ENCODE data around the gene TRIM44. TPM values are rescaled to one million over a fixed set of nuclear protein-coding genes. Genes with fewer than 3 reads are reported as not detected.
A peak's percentile ranks its signal among the peaks of the same experiment; 100 is the strongest.

Gene TRIM44
- polyA plus RNA-seq (2013, experiment 1 of 2) = 16.0 TPM
- polyA plus RNA-seq (2013, experiment 2 of 2) = 28.7 TPM

DNA sequence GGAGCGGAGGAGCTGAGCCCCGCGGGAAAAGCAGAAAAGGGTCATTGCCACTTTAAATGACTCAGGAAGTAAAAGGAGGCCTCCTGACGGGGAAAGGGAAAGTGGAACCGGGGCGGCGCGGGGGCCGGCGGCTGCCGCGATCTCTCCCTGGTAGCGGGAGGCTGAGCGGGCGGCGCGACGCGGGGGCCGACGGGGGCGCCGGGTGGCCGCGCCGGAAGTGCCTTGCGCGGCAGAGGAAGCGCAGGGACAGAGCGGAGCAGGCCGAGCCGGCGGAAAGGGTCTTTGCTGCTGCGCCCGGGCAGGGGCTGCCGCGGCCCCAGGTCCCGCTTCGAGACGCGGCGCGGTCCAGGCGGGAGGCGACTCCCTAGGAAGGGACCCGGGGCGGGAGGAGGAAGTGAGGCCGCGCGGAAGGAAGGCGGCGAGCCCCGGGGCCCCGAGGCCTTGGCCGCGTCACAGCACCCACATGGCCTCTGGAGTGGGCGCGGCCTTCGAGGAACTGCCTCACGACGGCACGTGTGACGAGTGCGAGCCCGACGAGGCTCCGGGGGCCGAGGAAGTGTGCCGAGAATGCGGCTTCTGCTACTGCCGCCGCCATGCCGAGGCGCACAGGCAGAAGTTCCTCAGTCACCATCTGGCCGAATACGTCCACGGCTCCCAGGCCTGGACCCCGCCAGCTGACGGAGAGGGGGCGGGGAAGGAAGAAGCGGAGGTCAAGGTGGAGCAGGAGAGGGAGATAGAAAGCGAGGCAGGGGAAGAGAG is at the start of gene TRIM44:
TSS of gene TRIM44 (plus strand) at position 127 of the 759 bp plus-strand sequence. CDS start at position 464, 337 bp downstream.
- WGBS = 3% methylated on average over 82 of the region's 82 CpGs
- H3K27me3 ChIP-seq (ENCODE audit: insufficient read depth, low read length) = peaks cover 42% of the 10 kb centered on the region
- H3K9ac ChIP-seq (ENCODE audit: low read depth, low read length) = peak within 1 kb of the TSS; percentile 78
- peak within 1 kb of the TSS; percentile 69; the same call in 1 of the 2 replicates for H3K27ac ChIP-seq (ENCODE audit: low read depth, low read length)
- H3K4me1 ChIP-seq (ENCODE audit: insufficient read depth, low read length) = no peaks in the 10 kb centered on the region
- peaks cover 33% of the 10 kb centered on the region for H3K9me3 ChIP-seq (ENCODE audit: insufficient read depth, low read depth, low read length)
- H3K4me3 ChIP-seq (ENCODE audit: low read length) = peak within 1 kb of the TSS; percentile 63
- peaks cover 8% of the 10 kb centered on the region; the same call in 1 of the 2 replicates for H3K36me3 ChIP-seq (ENCODE audit: insufficient read depth, low read length)

GRCh38 chr11:35614939-35615569 is 47.5 kb upstream of the TRIM44 start:
- Histone ChIP-seq H3K9ac (ENCODE audit: low read depth, low read length) (no peak overlapping the region), H3K4me1 (ENCODE audit: insufficient read depth, low read length) (peaks cover 26% of the 10 kb centered on the region; the same call in 1 of the 2 replicates), H3K4me3 (ENCODE audit: low read length) (no peak overlapping the region), H3K27me3 (ENCODE audit: insufficient read depth, low read length) (peaks cover 22% of the 10 kb centered on the region), H3K27ac (ENCODE audit: low read depth, low read length) (no peak overlapping the region), H3K36me3 (ENCODE audit: insufficient read depth, low read length) (no peaks in the 10 kb centered on the region), H3K9me3 (ENCODE audit: insufficient read depth, low read depth, low read length) (no peaks in the 10 kb centered on the region)
- 96% methylated on average over 1 of the region's 1 CpG for WGBS

DNA sequence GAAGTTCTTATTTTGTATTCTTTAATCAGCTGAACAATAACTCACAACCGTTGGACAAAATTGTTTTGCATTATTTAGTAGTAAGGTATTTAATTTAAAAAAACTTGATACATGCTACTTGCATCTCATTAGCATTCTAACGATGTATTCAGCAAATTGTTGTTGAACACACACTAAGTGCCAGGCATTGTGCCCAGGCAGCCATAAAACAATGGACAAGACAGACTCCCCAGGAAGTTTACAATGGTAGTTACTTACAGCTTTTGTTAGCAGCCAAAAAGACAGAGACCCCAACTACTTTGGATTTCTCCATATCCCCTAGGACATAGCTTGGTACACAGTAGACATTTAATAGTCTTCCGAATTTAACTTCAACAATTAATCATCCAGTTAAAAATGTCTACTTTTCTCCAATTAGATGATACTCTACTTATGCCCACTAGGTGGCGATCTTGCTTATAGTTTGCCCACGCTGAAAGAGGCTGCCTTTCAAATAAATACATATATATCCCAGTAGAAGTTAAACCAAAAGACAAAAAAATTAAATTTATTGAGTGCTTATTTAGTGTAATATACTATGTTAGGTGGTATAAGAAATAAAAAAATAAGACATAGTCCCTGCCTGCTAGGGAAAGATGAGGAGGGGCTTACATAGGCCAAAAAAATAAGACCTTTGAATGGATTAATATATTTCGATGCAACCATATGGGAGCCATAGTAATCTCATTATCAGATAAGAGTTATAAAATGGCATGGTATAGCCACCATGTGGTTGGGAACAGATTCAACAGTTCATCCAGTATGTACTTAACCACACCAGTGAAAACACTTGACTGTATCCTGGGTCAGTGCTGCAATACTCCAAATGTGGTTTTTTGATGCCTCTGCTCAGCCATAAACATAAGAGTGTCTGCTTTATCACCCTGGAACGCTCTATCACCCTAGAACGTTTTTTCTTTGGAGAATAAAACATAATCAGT is 46.4 kb upstream of the TRIM44 start:
- H3K9ac ChIP-seq (ENCODE audit: low read depth, low read length) = no peak overlapping the region
- no peaks in the 10 kb centered on the region for H3K9me3 ChIP-seq (ENCODE audit: insufficient read depth, low read depth, low read length)
- H3K27me3 ChIP-seq (ENCODE audit: insufficient read depth, low read length) = peaks cover 34% of the 10 kb centered on the region
- 37% methylated on average over 7 of the region's 8 CpGs for WGBS
- H3K36me3 ChIP-seq (ENCODE audit: insufficient read depth, low read length) = peaks cover 5% of the 10 kb centered on the region; the same call in 1 of the 2 replicates
- peaks cover 34% of the 10 kb centered on the region for H3K4me1 ChIP-seq (ENCODE audit: insufficient read depth, low read length)
- H3K27ac ChIP-seq (ENCODE audit: low read depth, low read length) = no peak overlapping the region
- no peak overlapping the region for H3K4me3 ChIP-seq (ENCODE audit: low read length)

- WGBS = 49% methylated on average over 7 of the region's 7 CpGs
- H3K27ac ChIP-seq (ENCODE audit: low read depth, low read length) = no peak overlapping the region
- peak overlapping the region; percentile 71 for H3K4me3 ChIP-seq (ENCODE audit: low read length)
Observed at GRCh38 chr11:35617316-35617686, 45.3 kb upstream of the TRIM44 start.

GRCh38 chr11:35617687-35618496 is 44.7 kb upstream of the TRIM44 start, which contains the start of gene FJX1:
FJX1 (plus strand) TSS chr11:35618460; CDS start chr11:35618637, 177 bp downstream.
- whole genome bisulfite sequencing = under 1% methylated on average over 50 of the region's 57 CpGs
- Histone ChIP-seq H3K27ac (ENCODE audit: low read depth, low read length) (peak within 1 kb of the TSS; percentile 67), H3K36me3 (ENCODE audit: insufficient read depth, low read length) (peaks cover 8% of the 10 kb centered on the region; the same call in 1 of the 2 replicates), H3K9ac (ENCODE audit: low read depth, low read length) (peak within 1 kb of the TSS; percentile 80), H3K4me3 (ENCODE audit: low read length) (peak within 1 kb of the TSS; percentile 71), H3K4me1 (ENCODE audit: insufficient read depth, low read length) (peaks cover 47% of the 10 kb centered on the region), H3K27me3 (ENCODE audit: insufficient read depth, low read length) (peaks cover 34% of the 10 kb centered on the region), H3K9me3 (ENCODE audit: insufficient read depth, low read depth, low read length) (no peaks in the 10 kb centered on the region)

More at GRCh38 chr11:35617316-35617686, 45.3 kb upstream of the TRIM44 start:
- no peaks in the 10 kb centered on the region for H3K9me3 ChIP-seq (ENCODE audit: insufficient read depth, low read depth, low read length)
- H3K9ac ChIP-seq (ENCODE audit: low read depth, low read length) = no peak overlapping the region
- H3K36me3 ChIP-seq (ENCODE audit: insufficient read depth, low read length) = peaks cover 8% of the 10 kb centered on the region; the same call in 1 of the 2 replicates
- peaks cover 34% of the 10 kb centered on the region for H3K27me3 ChIP-seq (ENCODE audit: insufficient read depth, low read length)
- H3K4me1 ChIP-seq (ENCODE audit: insufficient read depth, low read length) = peaks cover 45% of the 10 kb centered on the region

GRCh38 chr11:35618497-35619115 is 44.0 kb upstream of the TRIM44 start:
- H3K27ac ChIP-seq (ENCODE audit: low read depth, low read length) = peak overlapping the region; percentile 22; the same call in 1 of the 2 replicates
- peaks cover 47% of the 10 kb centered on the region for H3K4me1 ChIP-seq (ENCODE audit: insufficient read depth, low read length)
- peaks cover 34% of the 10 kb centered on the region for H3K27me3 ChIP-seq (ENCODE audit: insufficient read depth, low read length)
- H3K9me3 ChIP-seq (ENCODE audit: insufficient read depth, low read depth, low read length) = no peaks in the 10 kb centered on the region
- WGBS = under 1% methylated on average over 91 of the region's 91 CpGs
- H3K9ac ChIP-seq (ENCODE audit: low read depth, low read length) = peak overlapping the region; percentile 80
- peak overlapping the region; percentile 71 for H3K4me3 ChIP-seq (ENCODE audit: low read length)
- H3K36me3 ChIP-seq (ENCODE audit: insufficient read depth, low read length) = peaks cover 8% of the 10 kb centered on the region; the same call in 1 of the 2 replicates

DNA sequence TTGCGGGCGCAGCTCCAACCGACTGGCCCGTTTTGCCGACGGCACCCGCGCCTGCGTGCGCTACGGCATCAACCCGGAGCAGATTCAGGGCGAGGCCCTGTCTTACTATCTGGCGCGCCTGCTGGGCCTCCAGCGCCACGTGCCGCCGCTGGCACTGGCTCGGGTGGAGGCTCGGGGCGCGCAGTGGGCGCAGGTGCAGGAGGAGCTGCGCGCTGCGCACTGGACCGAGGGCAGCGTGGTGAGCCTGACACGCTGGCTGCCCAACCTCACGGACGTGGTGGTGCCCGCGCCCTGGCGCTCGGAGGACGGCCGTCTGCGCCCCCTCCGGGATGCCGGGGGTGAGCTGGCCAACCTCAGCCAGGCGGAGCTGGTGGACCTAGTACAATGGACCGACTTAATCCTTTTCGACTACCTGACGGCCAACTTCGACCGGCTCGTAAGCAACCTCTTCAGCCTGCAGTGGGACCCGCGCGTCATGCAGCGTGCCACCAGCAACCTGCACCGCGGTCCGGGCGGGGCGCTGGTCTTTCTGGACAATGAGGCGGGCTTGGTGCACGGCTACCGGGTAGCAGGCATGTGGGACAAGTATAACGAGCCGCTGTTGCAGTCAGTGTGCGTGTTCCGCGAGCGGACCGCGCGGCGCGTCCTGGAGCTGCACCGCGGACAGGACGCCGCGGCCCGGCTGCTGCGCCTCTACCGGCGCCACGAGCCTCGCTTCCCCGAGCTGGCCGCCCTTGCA is 43.3 kb upstream of the TRIM44 start:
- Histone ChIP-seq H3K4me3 (ENCODE audit: low read length) (peak overlapping the region; percentile 71), H3K9ac (ENCODE audit: low read depth, low read length) (peak overlapping the region; percentile 80), H3K36me3 (ENCODE audit: insufficient read depth, low read length) (peaks cover 8% of the 10 kb centered on the region; the same call in 1 of the 2 replicates), H3K27me3 (ENCODE audit: insufficient read depth, low read length) (peaks cover 34% of the 10 kb centered on the region), H3K9me3 (ENCODE audit: insufficient read depth, low read depth, low read length) (no peaks in the 10 kb centered on the region), H3K4me1 (ENCODE audit: insufficient read depth, low read length) (peaks cover 47% of the 10 kb centered on the region), H3K27ac (ENCODE audit: low read depth, low read length) (no peak overlapping the region)
- WGBS = under 1% methylated on average over 84 of the region's 84 CpGs

GRCh38 chr11:35619855-35620640 is 42.5 kb upstream of the TRIM44 start:
- H3K27ac ChIP-seq (ENCODE audit: low read depth, low read length) = peak overlapping the region; percentile 46; the same call in 1 of the 2 replicates
- H3K36me3 ChIP-seq (ENCODE audit: insufficient read depth, low read length) = peaks cover 8% of the 10 kb centered on the region; the same call in 1 of the 2 replicates
- H3K4me1 ChIP-seq (ENCODE audit: insufficient read depth, low read length) = peaks cover 45% of the 10 kb centered on the region
- H3K9ac ChIP-seq (ENCODE audit: low read depth, low read length) = peak overlapping the region; percentile 80
- H3K9me3 ChIP-seq (ENCODE audit: insufficient read depth, low read depth, low read length) = no peaks in the 10 kb centered on the region
- H3K27me3 ChIP-seq (ENCODE audit: insufficient read depth, low read length) = peaks cover 34% of the 10 kb centered on the region
- H3K4me3 ChIP-seq (ENCODE audit: low read length) = peak overlapping the region; percentile 71
- WGBS = 1% methylated on average over 33 of the region's 33 CpGs

All from HUES64 (cell line).